CD4-positive, alpha-beta T cell treated with Interleukin-2 at 100 ng/mL for 4 hours (primary cell): ENCODE measurements around the gene ADAM12.

Experiments used
- DNase-seq: peaks from one replicate; pipeline ENCODE4 v3.0.0-alpha.2; 2020; ENCODE audit warnings: low spot score

Gene ADAM12, protein sequence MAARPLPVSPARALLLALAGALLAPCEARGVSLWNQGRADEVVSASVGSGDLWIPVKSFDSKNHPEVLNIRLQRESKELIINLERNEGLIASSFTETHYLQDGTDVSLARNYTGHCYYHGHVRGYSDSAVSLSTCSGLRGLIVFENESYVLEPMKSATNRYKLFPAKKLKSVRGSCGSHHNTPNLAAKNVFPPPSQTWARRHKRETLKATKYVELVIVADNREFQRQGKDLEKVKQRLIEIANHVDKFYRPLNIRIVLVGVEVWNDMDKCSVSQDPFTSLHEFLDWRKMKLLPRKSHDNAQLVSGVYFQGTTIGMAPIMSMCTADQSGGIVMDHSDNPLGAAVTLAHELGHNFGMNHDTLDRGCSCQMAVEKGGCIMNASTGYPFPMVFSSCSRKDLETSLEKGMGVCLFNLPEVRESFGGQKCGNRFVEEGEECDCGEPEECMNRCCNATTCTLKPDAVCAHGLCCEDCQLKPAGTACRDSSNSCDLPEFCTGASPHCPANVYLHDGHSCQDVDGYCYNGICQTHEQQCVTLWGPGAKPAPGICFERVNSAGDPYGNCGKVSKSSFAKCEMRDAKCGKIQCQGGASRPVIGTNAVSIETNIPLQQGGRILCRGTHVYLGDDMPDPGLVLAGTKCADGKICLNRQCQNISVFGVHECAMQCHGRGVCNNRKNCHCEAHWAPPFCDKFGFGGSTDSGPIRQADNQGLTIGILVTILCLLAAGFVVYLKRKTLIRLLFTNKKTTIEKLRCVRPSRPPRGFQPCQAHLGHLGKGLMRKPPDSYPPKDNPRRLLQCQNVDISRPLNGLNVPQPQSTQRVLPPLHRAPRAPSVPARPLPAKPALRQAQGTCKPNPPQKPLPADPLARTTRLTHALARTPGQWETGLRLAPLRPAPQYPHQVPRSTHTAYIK

DNA sequence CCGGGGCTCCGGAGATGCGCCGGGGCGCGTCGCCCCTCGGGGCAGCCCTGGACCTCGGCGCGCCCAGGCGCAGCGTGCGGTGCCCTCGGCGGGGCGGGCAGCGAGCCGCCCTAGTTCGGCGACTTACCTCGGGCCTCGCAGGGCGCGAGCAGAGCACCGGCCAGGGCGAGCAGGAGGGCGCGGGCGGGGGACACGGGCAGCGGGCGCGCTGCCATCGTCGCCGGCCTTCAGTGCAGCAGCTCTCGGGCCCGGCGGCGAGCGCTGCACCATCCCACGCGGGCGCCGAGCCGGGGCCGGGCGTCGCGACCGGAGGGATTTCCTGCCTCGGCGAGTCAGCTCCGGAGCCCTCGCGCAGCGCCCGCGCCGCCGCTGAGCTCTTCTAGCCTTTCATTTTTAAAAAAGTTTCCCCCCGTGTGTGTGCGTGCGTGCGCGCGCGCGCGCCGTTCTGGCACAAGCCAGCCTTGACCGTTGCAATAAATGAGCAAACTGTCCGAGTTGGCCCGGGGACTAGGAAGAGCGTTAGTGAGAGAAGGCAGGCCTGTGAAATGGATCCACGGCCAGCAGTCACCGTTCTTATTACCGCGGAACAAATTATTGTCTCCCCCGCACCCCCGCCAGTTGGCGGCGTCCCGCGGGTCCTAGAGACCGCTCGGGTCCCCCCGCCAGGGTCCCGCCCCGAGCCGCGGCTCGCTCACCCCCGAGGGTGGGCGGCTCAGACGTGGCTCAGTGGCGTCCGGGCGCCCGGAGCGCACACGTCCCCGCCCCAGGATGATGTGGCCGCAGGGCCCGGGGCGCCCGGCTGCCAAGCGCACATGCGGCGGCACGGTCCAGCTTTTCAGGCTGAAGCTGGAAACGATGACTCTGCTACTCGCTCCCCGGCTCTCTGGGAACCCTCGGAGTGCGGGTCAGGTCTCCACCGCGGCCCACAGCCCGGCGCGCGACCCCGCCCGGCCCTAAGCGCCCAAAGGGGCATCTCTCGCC is at the start of gene ADAM12:
Gene ADAM12 (minus strand): TSS at position 547 of the 981 bp plus-strand sequence. CDS start 332 bp downstream, at position 215.
- DNase-seq, result no peak

DNA sequence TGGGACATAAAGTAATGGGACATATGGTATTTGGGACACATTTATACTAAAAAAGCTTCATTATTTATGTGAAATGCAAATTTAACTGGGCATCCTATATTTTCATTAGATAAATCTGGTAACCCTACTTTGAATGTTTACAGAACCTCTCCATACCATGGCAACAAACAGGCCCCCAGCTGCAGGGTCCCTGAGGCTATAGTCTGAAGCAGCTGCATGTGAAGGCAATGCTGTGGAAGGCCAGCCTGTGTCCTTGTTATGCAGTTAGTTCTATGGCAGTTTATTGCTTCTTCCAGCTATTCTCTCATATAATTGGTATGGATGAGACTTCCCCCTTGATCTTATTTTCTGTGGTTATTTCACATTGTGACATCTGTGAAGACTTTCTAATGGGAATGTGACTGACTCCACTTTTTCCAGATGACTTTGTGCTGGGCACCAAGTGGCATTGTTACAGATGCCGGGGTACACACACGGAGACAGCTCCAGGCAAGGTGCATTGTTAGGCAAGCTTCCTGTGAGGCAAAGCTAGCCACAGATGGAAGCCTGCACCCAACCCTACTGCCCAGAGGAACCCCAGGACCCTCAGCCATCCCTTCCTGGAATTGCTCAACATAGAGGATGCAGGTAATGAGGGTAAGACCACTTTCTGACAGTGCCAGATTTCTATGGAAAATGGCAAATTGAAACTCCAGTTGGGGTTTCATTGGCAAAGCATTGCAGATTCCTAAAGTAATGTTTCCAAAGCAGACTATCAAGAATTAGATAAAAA is 49.5 kb upstream of the ADAM12 start:
- no peak for DNase-seq

DNA sequence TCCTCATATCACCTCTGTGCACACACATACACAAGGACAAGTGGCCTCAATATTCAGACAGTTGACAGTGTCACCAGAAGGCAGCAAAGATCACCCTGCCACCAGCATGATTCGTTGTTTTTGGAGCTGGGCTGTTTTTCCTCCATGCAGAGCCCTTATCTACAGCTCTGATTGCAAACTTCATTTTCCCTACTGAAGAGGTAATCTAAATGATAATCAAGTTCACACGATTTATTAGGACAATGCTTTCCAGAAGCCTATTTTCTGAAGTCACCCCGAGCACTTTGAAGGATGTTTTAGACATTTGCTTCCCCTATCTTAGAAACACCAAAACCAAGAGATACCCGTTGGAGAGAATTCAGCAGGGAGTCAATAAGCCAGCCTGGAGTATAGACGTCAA is 46.0 kb upstream of the ADAM12 start:
- DNase-seq, result no peak

GRCh38 chr10:126433351-126433750 is 45.1 kb upstream of the ADAM12 start:
- DNase-seq, result no peak

DNA sequence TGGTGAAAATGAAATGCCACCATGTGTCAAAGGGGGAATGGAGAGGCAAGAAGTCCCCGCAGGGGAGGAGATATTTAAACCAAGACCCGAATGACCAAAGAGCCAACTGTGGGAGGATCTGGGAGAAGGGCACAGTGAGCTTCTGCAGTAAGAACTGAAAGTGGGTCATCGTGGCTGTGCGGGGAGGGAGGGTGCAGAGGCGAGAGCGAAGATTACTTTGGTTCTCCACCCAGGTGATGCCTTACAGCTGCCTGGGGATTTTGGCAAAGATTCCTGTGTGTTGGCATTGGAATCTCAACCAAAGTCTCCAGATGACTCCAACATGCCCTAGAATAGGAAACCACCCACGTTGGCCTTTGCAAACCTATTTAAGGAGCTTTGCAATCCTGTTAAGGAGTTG is 44.2 kb upstream of the ADAM12 start:
- DNase-seq, result no peak

DNA sequence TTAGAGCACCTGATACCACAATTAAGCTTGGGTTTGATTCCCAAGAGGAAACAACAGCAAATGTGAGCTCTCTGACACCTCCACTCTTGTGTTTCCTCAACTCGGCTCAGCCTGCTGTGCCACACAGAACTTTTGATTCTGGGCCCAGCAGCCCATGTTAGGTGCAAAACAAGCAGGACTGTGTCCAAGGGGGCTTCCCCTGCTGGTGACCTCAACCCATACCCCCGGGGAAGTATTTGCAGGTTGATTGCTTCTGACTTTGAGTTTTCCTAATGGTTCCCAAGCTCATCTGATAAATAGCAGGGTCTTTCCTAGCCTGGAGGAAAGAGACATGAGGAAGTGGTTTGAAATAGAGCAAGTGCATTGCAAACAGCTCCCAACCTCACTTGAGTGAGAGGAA is 43.5 kb upstream of the ADAM12 start:
- DNase-seq, result no peak

DNA sequence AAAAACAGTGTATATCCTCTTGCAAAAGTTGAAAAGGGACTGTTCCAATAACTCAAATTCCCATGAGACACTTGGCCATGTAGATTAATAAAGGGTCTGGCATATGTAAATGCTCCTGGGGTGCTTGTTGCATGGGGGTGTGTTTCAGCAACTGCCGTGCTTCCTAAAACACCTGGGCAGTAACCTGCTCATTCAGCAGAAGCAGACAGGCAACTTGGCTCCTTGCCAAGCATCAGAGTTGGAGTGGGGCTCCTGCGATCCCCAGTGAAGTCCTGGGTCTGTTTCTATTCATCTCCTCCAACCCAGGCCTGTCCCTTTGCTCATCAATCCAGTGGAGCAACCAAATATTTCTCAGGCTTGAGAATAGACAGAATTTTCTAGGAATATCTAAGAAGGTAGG is 42.2 kb upstream of the ADAM12 start:
- DNase-seq, result no peak

DNA sequence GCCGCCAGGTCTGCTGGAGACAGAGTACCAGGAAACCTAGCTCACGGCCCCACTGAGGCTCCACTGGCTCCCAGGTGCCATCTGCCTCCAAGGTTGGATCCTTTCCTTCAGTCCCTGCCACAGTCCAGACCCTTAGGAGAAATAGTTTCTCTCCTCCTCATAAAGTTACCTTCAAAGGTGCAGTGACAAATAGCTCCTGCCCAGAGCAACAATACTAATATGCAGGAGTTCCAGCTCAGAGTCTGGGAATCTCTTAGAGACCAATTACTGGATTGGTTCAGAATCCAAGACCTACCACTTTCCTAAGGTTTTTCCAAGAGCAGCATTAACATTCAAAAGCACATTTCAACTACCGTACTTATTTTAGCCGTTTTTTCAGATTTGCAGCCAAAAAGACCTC is 41.0 kb upstream of the ADAM12 start:
- DNase-seq, result no peak

- DNase-seq, result no peak
Observed at GRCh38 chr10:126425489-126426065, 37.3 kb upstream of the ADAM12 start.

- DNase-seq, result no peak
Observed at GRCh38 chr10:126425032-126425431, 36.8 kb upstream of the ADAM12 start.

DNA sequence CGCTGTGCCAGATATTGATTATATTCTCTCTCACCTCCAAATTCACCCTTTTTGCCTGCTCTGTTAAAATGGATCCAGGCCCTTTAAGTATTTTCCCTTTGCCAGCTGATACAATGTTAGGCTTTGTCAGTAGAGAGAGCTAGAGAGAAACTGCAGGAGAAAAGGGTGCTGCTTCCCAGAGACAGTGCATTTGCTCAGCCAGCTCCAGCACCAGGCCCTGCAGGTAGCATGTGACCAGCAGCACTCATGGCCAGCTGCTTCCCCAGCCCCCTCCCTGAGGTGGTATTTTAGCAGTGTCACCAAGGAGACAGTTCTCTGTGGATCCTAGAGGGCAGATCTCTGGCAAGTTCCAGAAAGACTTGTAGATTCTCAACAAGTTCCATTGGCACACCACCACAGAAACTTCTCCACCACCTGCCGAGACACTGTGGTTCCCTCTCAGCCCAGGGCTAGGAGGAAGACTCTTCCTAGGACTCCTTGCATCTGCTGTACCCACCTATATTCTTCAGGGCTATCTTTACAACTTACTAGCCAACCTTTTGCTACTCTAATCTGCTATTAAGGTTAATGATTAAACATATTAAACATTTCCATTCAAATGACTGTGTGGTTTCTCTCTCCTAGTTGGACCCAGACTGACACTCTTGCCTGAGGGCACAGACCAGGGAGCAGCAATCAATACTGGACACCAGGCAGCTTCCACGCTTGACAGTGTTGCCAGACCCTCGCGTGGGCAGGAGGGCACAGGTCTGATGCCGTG is 35.6 kb upstream of the ADAM12 start:
- no peak for DNase-seq

GRCh38 chr10:126422567-126422966 is 34.3 kb upstream of the ADAM12 start:
- DNase-seq, result no peak

DNA sequence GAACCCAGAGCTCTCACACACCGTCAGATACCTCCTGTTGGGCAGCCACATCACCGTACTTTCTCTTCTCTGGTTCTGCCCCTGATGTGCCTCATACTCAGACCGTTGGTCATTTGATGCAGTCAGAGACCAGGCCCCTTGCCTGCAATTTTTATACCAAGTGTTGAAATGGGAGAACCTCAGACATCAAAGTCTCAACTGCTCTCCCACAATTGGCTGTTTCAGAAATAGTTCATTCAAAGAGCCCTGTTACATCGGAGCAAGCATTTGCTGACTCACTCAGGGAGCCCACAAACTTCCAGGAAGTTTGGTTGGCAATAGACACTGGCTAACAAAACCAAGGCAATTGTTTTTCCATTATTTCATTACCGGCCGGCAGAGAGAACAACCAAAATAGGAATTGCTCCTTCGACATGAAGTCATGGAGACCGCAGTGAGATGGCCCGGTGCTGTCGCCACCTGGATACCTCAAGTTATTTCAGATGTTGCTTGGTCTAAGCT is 33.5 kb upstream of the ADAM12 start:
- no peak for DNase-seq

DNA sequence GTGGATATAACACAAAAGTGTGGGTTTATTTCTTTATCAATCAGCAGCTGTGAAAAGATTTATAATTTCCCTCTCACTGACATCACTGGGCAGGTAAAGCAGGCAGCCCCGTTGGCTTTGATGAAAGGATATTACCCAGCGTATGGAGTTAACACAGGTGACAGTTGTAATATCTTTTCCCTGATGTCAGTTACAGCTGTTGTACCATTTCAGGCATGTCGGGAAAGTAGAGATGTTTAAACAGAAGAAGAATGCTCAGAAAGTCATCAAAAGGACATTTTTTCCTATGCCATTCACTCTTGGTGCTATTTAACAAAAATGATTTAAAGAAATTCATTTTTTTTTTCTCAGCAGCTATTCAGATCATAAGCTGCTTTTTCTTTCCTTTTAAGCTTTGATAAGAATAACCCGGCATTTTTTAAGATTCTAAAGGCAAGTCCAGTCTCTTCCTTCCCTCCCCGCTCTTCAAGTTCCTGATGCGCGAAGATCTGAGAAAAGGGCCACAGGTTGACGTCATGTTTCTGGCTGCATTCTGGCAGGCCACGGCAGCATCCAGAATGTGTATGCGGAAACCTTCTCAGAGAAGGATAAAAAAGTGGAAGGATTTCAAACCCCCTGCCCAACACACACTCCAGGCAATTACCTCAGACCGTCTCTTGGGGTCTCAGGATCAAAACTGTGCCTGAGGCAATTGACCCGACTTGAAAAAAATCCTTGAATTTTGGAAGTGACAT is 32.5 kb upstream of the ADAM12 start:
- DNase-seq, result no peak

DNA sequence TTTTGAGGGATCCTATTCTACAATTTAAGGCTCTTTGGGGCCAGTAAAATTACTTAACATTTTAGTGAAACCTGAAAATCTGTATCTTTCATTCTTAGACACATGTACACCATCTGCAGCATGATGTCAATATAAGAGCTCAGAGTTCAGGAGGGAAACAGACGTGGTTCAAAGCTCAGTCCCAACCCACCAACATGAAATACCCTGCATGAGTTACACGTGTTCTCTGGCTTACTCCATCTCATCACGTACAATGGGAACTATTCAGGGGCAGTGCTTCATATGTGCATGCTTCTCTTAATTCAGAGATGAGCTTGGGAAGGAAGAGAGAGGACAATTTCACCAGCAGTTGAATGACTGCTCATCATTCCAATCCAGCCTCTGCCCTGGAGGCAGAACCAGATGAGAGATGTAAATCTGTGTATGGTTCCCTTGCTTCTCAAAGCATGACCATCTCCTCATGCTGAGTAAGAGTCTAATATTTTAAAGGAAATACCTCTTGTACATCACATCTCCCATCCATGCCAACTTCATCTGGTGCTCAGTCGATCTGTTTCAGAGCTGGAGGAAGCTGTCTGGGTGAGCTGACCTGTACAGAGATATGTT is 29.0 kb upstream of the ADAM12 start:
- no peak for DNase-seq

GRCh38 chr10:126409821-126410220 is 21.5 kb upstream of the ADAM12 start:
- no peak for DNase-seq

DNA sequence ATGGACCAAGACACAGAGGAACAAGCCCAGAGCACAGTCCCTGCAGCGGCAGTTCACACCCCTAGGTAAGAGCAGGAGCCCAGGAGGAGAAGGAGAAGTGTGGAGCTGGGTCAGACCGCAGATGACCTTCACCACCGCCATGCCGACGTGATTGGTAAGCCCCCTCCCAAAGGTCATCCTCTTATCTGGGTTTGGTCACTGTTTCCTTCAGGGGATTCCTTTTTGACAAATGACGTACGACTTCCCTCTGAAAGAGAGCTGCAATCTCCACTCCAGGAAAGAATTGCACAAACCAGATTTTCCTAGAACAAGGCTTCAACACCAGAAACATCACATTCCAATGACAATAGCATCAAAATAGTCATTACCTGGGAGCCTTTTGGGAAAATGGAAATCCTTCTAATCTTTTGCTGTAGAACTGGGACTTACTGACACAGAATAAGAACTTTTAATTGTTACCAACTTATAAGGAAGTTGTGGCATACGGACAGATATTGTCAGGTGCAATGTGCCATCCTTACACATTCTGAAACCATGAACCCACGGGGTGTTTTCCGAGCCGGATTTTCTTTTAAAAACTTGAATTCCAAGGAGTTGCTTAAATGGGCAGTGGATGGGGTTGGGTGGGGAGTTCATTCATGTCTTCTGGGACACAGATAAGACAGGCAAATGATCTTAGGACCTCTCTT is 20.8 kb upstream of the ADAM12 start:
- no peak for DNase-seq

DNA sequence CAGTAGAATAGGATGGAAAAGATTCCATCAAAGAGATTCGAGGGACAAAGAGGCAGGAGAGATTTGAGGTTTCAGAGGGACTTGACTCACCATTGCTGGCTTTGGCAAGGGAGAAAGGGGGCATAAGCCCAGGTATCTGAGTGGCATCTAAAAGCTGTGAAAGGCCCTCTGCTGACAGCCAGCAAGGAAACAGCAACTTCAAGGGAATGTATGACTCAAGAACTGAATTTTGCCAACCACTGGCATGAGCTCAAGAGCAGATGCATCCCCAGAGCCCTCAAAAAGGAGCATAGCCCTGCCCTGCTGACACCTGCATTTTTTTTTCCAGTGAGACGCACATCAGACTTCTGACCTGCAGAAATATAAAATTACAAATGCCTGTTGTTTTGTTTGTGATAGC is 19.6 kb upstream of the ADAM12 start:
- DNase-seq, result no peak
